BLaER1 (cell line): Measurements from ENCODE around the gene ATP2B2.

Source experiments
- H3K27ac ChIP-seq: shearing (Covaris generic); formaldehyde crosslinking; 2 replicates; pipeline ENCODE4 v1.8.1; 2022
- H3K27me3 ChIP-seq: shearing (Covaris generic); formaldehyde crosslinking; 2 replicates; pipeline ENCODE4 v1.8.1; 2022
- H3K36me3 ChIP-seq: shearing (Covaris generic); formaldehyde crosslinking; 2 replicates; pipeline ENCODE4 v1.8.1; 2022
- H3K4me1 ChIP-seq: shearing (Covaris generic); formaldehyde crosslinking; 2 replicates; pipeline ENCODE4 v1.8.1; 2022
- H3K4me2 ChIP-seq: shearing (Covaris generic); formaldehyde crosslinking; 2 replicates; pipeline ENCODE4 v1.8.1; 2022
- H3K4me3 ChIP-seq: shearing (Covaris generic); formaldehyde crosslinking; 2 replicates; pipeline ENCODE4 v1.8.1; 2022
- H3K9ac ChIP-seq: shearing (Covaris generic); formaldehyde crosslinking; 2 replicates; pipeline ENCODE4 v1.8.1; 2022
- H3K9me3 ChIP-seq: shearing (Covaris generic); formaldehyde crosslinking; 2 replicates; pipeline ENCODE4 v1.8.1; 2022
- H4K20me1 ChIP-seq: shearing (Covaris generic); formaldehyde crosslinking; 2 replicates; pipeline ENCODE4 v1.8.1; 2022
- Cebpa-rat ChIP-seq: shearing (Covaris generic); IDR thresholded peaks from 2 replicates; pipeline ENCODE4 v1.8.1; 2022

Gene ATP2B2

GRCh38 chr3:10531031-10531430 is 25.6 kb upstream of the ATP2B2 start:
- Histone ChIP-seq H3K36me3 (no peaks in the 10 kb centered on the region), H4K20me1 (no peaks in the 10 kb centered on the region)

GRCh38 chr3:10530241-10530640 is 24.9 kb upstream of the ATP2B2 start:
- Histone ChIP-seq H4K20me1 (no peaks in the 10 kb centered on the region), H3K36me3 (no peaks in the 10 kb centered on the region), H3K27ac (no peak overlapping the region), H3K4me1 (peaks cover 14% of the 10 kb centered on the region), H3K4me3 (no peak overlapping the region), H3K9me3 (no peaks in the 10 kb centered on the region), H3K4me2 (no peak overlapping the region), H3K27me3 (no peaks in the 10 kb centered on the region), H3K9ac (no peak overlapping the region)
- TF ChIP-seq Cebpa-rat: no peak

More at GRCh38 chr3:10531031-10531430, 25.6 kb upstream of the ATP2B2 start:
- Histone ChIP-seq H3K9ac (no peak overlapping the region), H3K4me2 (no peak overlapping the region), H3K4me3 (no peak overlapping the region), H3K9me3 (no peaks in the 10 kb centered on the region), H3K27ac (no peak overlapping the region), H3K27me3 (no peaks in the 10 kb centered on the region), H3K4me1 (peaks cover 14% of the 10 kb centered on the region)
- no peak for TF ChIP-seq Cebpa-rat

GRCh38 chr3:10529809-10530208 is 24.4 kb upstream of the ATP2B2 start:
- Histone ChIP-seq H3K4me3 (no peak overlapping the region), H3K4me2 (no peak overlapping the region), H3K4me1 (peaks cover 14% of the 10 kb centered on the region), H3K27ac (no peak overlapping the region), H3K9me3 (no peaks in the 10 kb centered on the region), H3K9ac (no peak overlapping the region), H4K20me1 (no peaks in the 10 kb centered on the region), H3K27me3 (no peaks in the 10 kb centered on the region), H3K36me3 (no peaks in the 10 kb centered on the region)
- TF ChIP-seq Cebpa-rat: no peak

GRCh38 chr3:10528046-10528445 is 22.7 kb upstream of the ATP2B2 start:
- H3K4me1 ChIP-seq: peaks cover 14% of the 10 kb centered on the region
- H3K27ac ChIP-seq: peak overlapping the region; percentile 18; the same call in 1 of the 2 replicates
- H3K27me3 ChIP-seq: no peaks in the 10 kb centered on the region
- H3K36me3 ChIP-seq: no peaks in the 10 kb centered on the region
- H4K20me1 ChIP-seq: no peaks in the 10 kb centered on the region
- no peak for TF ChIP-seq Cebpa-rat
- no peaks in the 10 kb centered on the region for H3K9me3 ChIP-seq
- H3K9ac ChIP-seq: no peak overlapping the region
- H3K4me3 ChIP-seq: no peak overlapping the region
- H3K4me2 ChIP-seq: peak overlapping the region; percentile 36

GRCh38 chr3:10527295-10528001 is 22.1 kb upstream of the ATP2B2 start:
- Histone ChIP-seq H3K4me3 (no peak overlapping the region), H3K27me3 (no peaks in the 10 kb centered on the region), H3K9ac (no peak overlapping the region), H3K9me3 (no peaks in the 10 kb centered on the region), H3K4me1 (peaks cover 14% of the 10 kb centered on the region), H3K36me3 (no peaks in the 10 kb centered on the region), H3K4me2 (no peak overlapping the region), H3K27ac (no peak overlapping the region), H4K20me1 (no peaks in the 10 kb centered on the region)
- TF ChIP-seq Cebpa-rat: no peak

- H3K36me3 ChIP-seq: no peaks in the 10 kb centered on the region
- no peaks in the 10 kb centered on the region for H3K9me3 ChIP-seq
- no peak overlapping the region for H3K4me2 ChIP-seq
- no peak overlapping the region for H3K4me3 ChIP-seq
- no peaks in the 10 kb centered on the region for H3K27me3 ChIP-seq
- H3K9ac ChIP-seq: no peak overlapping the region
- TF ChIP-seq Cebpa-rat: no peak
- no peaks in the 10 kb centered on the region for H4K20me1 ChIP-seq
- no peak overlapping the region for H3K27ac ChIP-seq
- H3K4me1 ChIP-seq: peaks cover 14% of the 10 kb centered on the region
Measured at GRCh38 chr3:10526366-10526765, 21.0 kb upstream of the ATP2B2 start.

- H3K9me3 ChIP-seq: no peaks in the 10 kb centered on the region
- no peak overlapping the region for H3K4me2 ChIP-seq
- H3K36me3 ChIP-seq: no peaks in the 10 kb centered on the region
- H3K4me1 ChIP-seq: peaks cover 14% of the 10 kb centered on the region
- no peak overlapping the region for H3K4me3 ChIP-seq
- H3K27me3 ChIP-seq: no peaks in the 10 kb centered on the region
- H3K9ac ChIP-seq: no peak overlapping the region
- TF ChIP-seq Cebpa-rat: no peak
- H4K20me1 ChIP-seq: no peaks in the 10 kb centered on the region
- no peak overlapping the region for H3K27ac ChIP-seq
Measured at GRCh38 chr3:10524799-10525301, 19.5 kb upstream of the ATP2B2 start.

- H3K4me1 ChIP-seq: peaks cover 14% of the 10 kb centered on the region
- H3K9me3 ChIP-seq: no peaks in the 10 kb centered on the region
- no peaks in the 10 kb centered on the region for H3K27me3 ChIP-seq
- no peak for TF ChIP-seq Cebpa-rat
- H3K27ac ChIP-seq: no peak overlapping the region
- H3K9ac ChIP-seq: no peak overlapping the region
- H3K4me2 ChIP-seq: no peak overlapping the region
- H3K36me3 ChIP-seq: no peaks in the 10 kb centered on the region
- H4K20me1 ChIP-seq: no peaks in the 10 kb centered on the region
- no peak overlapping the region for H3K4me3 ChIP-seq
Measured at GRCh38 chr3:10524270-10524669, 18.9 kb upstream of the ATP2B2 start.

- TF ChIP-seq Cebpa-rat: no peak
- Histone ChIP-seq H3K9ac (no peak overlapping the region), H3K4me3 (no peak overlapping the region), H3K4me2 (no peak overlapping the region), H3K9me3 (no peaks in the 10 kb centered on the region), H3K27me3 (no peaks in the 10 kb centered on the region), H4K20me1 (no peaks in the 10 kb centered on the region), H3K36me3 (no peaks in the 10 kb centered on the region), H3K27ac (no peak overlapping the region), H3K4me1 (peaks cover 7% of the 10 kb centered on the region)
Measured at GRCh38 chr3:10523561-10523960, 18.2 kb upstream of the ATP2B2 start.

- H3K9me3 ChIP-seq: no peaks in the 10 kb centered on the region
- H3K4me2 ChIP-seq: no peak overlapping the region
- no peaks in the 10 kb centered on the region for H4K20me1 ChIP-seq
- no peak overlapping the region for H3K27ac ChIP-seq
- no peaks in the 10 kb centered on the region for H3K4me1 ChIP-seq
- no peaks in the 10 kb centered on the region for H3K36me3 ChIP-seq
- H3K27me3 ChIP-seq: no peaks in the 10 kb centered on the region
- no peak overlapping the region for H3K4me3 ChIP-seq
- no peak for TF ChIP-seq Cebpa-rat
- H3K9ac ChIP-seq: no peak overlapping the region
Measured at GRCh38 chr3:10522646-10523303, 17.4 kb upstream of the ATP2B2 start.
